NCI-H1048 (cell line): ENCODE data around the gene AFF3.

Experiments used
- DNase-seq: peaks from one replicate; lab custom pipeline; 2025; lab: John Stamatoyannopoulos, UW

AFF3 gene

GRCh38 chr2:99883358-99883757 lies 259.0 kb downstream of the AFF3 start:
- no peak for DNase-seq

GRCh38 chr2:99881901-99882591 lies 260.3 kb downstream of the AFF3 start:
- no peak for DNase-seq

GRCh38 chr2:99880964-99881294 lies 261.5 kb downstream of the AFF3 start:
- DNase-seq = no peak

GRCh38 chr2:99880148-99880963 lies 262.0 kb downstream of the AFF3 start:
- no peak for DNase-seq

- no peak for DNase-seq
Observed at GRCh38 chr2:99879481-99879880, 262.9 kb downstream of the AFF3 start.

- DNase-seq = no peak
Observed at GRCh38 chr2:99878581-99879350, 263.6 kb downstream of the AFF3 start.

- DNase-seq = no peak
Observed at GRCh38 chr2:99877963-99878362, 264.4 kb downstream of the AFF3 start.

- no peak for DNase-seq
Observed at GRCh38 chr2:99876956-99877355, 265.4 kb downstream of the AFF3 start.

GRCh38 chr2:99875627-99876201 lies 266.7 kb downstream of the AFF3 start:
- no peak for DNase-seq

- no peak for DNase-seq
Observed at GRCh38 chr2:99868260-99868659, 274.1 kb downstream of the AFF3 start.

GRCh38 chr2:99867770-99868169 lies 274.6 kb downstream of the AFF3 start:
- no peak for DNase-seq

GRCh38 chr2:99865818-99866676 lies 276.3 kb downstream of the AFF3 start:
- DNase-seq = no peak

- DNase-seq = no peak
Observed at GRCh38 chr2:99864561-99865553, 277.5 kb downstream of the AFF3 start.

GRCh38 chr2:99863903-99864270 lies 278.5 kb downstream of the AFF3 start:
- DNase-seq = no peak

- no peak for DNase-seq
Observed at GRCh38 chr2:99863236-99863902, 279.0 kb downstream of the AFF3 start.

GRCh38 chr2:99862566-99862965 lies 279.8 kb downstream of the AFF3 start:
- DNase-seq = no peak

- no peak for DNase-seq
Observed at GRCh38 chr2:99861376-99861760, 281.0 kb downstream of the AFF3 start.

- no peak for DNase-seq
Observed at GRCh38 chr2:99860720-99861375, 281.5 kb downstream of the AFF3 start.

- DNase-seq = no peak
Observed at GRCh38 chr2:99858951-99859596, 283.3 kb downstream of the AFF3 start.
